ENCODE results near the gene ICOSLG.
"Not testable (repeated sequence)": the region's sequence is repeated elsewhere in the genome, so short reads cannot be mapped to it uniquely, and the experiment has no call there.

DNA sequence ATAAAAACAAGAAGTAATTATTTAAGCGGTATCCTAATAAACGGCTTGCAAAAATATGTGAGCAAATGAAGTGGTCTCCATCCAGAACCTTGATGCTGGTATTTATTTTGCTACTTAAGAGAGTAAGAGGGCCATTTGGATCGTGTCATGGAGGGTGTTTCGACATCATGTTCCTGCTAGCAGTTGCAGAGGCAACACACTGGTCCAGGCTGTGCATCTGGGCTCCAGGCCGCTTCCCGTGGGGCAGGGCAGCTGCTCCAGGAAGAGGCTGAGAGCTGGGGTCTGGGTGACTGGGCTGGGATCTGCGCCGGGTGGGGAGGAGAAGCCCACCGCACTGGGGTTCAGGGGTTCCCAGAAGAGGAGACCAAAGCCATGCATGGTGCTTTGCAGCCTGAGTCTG lies 46.3 kb downstream of the ICOSLG start:
- not testable (repeated sequence) for TF ChIP-seq CTCF (IDR thresholded peaks at IDR 0.05; ENCODE audit: insufficient read depth, low read length, poor library complexity, severe bottlenecking); EZH2phosphoT487 (conservative IDR thresholded peaks at IDR 0.05; ENCODE audit: low read length)
